Esophagus squamous epithelium (tissue), 5 donors: ENCODE data around the gene CYB561D1. TPM values are rescaled to one million over a fixed set of nuclear protein-coding genes. Genes with fewer than 3 reads are reported as not detected.
A peak's percentile ranks its signal among the peaks of the same experiment; 100 is the strongest.

Source experiments
- DNase-seq: peaks from one replicate; lab custom pipeline; 2025; lab: John Stamatoyannopoulos, UW
- H3K27ac ChIP-seq, 4 donors: fragments of 200-600 bp; sonication (generic); one replicate each; pipeline ENCODE4 v1.5.1; 2016 to 2019; ENCODE audit warnings: mild to moderate bottlenecking in 1 of 4
- H3K27me3 ChIP-seq, 4 donors: fragments of 200-600 bp; sonication (generic); 1 replicate in 3 of 4; 2 replicates in 1 of 4; pipeline versions ENCODE4 v1.5.1 to v1.6.0; 2017 to 2021; ENCODE audit warnings: antibody characterized with exemption in 1 of 4
- H3K36me3 ChIP-seq, 3 donors: fragments of 200-600 bp; sonication (generic); one replicate each; pipeline ENCODE4 v1.5.1; 2016 to 2019
- H3K4me1 ChIP-seq, 3 donors: fragments of 200-600 bp; sonication (generic); one replicate each; pipeline ENCODE4 v1.5.1; 2017 to 2019
- H3K4me3 ChIP-seq, 4 donors: fragments of 200-600 bp; sonication (generic); 1 replicate in 3 of 4; 2 replicates in 1 of 4; pipeline ENCODE4 v1.5.1; 2016 to 2019; ENCODE audit warnings: mild to moderate bottlenecking in 2 of 4, moderate library complexity in 1 of 4
- H3K9me3 ChIP-seq, 3 donors: fragments of 200-600 bp; sonication (generic); one replicate each; pipeline ENCODE4 v1.5.1; 2016 to 2019
- CTCF ChIP-seq, 6 experiments: fragments of 450-650 bp in 4 of 6; fragments of 200-600 bp in 2 of 6; sonication (generic) in 2 of 6; IDR thresholded peaks; one replicate each; pipeline ENCODE4 v1.5.1; 2016 to 2019; ENCODE audit warnings: antibody characterized with exemption in 6 of 6, mild to moderate bottlenecking in 4 of 6, moderate library complexity in 4 of 6
- POLR2A ChIP-seq, 4 donors: fragments of 450-650 bp; IDR thresholded peaks; one replicate each; pipeline ENCODE4 v1.6.1; 2017; ENCODE audit warnings: antibody characterized with exemption in 4 of 4, mild to moderate bottlenecking in 4 of 4, moderate library complexity in 3 of 4
- WGBS, 2 donors: methylation state at CpG; one replicate each; pipeline ENCODE4 v1.1.5; 2018; 5-methylcytosine and 5-hydroxymethylcytosine counted together
- intact Hi-C: fragments of 100-400 bp; cut with DNase I; formaldehyde crosslinking; loops from one replicate; pipeline ENCODE4 v1.15.0; 2022
- total RNA-seq, 4 donors: library from RNA; depleted of rRNA; stranded (reverse); fragments of >200 nt; gene quantifications; one replicate each; pipeline ENCODE4 v1.1.0, GENCODE V29; 2016
- donor health status: DM: yes; HTN: yes; CAD: no.

Gene CYB561D1
- total RNA-seq, 4 donors from 2014 or later = 3.1 to 12.7 (median 7.3) TPM

- H3K4me1 ChIP-seq = peaks cover 0 to 21% (median 5%) of the 10 kb centered on the region in 3 donors
- no peak for DNase-seq
- intact Hi-C loops = no loop called here
- H3K27ac ChIP-seq = peak overlapping the region in 2 of 4 donors; percentile 5 to 46
- H3K36me3 ChIP-seq = no peaks in the 10 kb centered on the region
- H3K4me3 ChIP-seq = no peak overlapping the region
- 51 to 67% methylated on average over 2 to 3 of the region's 4 CpGs for WGBS, 2 donors
- TF ChIP-seq POLR2A (IDR thresholded peaks at IDR 0.05) = no peak
- no peak for TF ChIP-seq CTCF (IDR thresholded peaks at IDR 0.05)
- no peaks in the 10 kb centered on the region for H3K27me3 ChIP-seq
- H3K9me3 ChIP-seq = no peaks in the 10 kb centered on the region
Measured at GRCh38 chr1:109535481-109535880, 41.6 kb downstream of the CYB561D1 start.

GRCh38 chr1:109535971-109536491 is 42.1 kb downstream of the CYB561D1 start:
- intact Hi-C loops = no loop called here

GRCh38 chr1:109537450-109538178 is 43.7 kb downstream of the CYB561D1 start:
- 74 to 85% methylated on average over 7 to 8 of the region's 9 CpGs for WGBS, 2 donors
- H3K4me1 ChIP-seq = peaks cover 0 to 13% (median 3%) of the 10 kb centered on the region in 3 donors
- no peaks in the 10 kb centered on the region for H3K9me3 ChIP-seq
- no peak overlapping the region for H3K27ac ChIP-seq
- intact Hi-C loops = no loop called here
- no peak overlapping the region for H3K4me3 ChIP-seq
- no peak for DNase-seq
- TF ChIP-seq POLR2A (IDR thresholded peaks at IDR 0.05) = no peak
- TF ChIP-seq CTCF (IDR thresholded peaks at IDR 0.05) = no peak
- H3K36me3 ChIP-seq = no peaks in the 10 kb centered on the region
- no peaks in the 10 kb centered on the region for H3K27me3 ChIP-seq

More at GRCh38 chr1:109535971-109536491, 42.1 kb downstream of the CYB561D1 start:
- Histone ChIP-seq H3K4me1 (peaks cover 0 to 21% (median 5%) of the 10 kb centered on the region in 3 donors), H3K36me3 (no peaks in the 10 kb centered on the region), H3K27me3 (no peaks in the 10 kb centered on the region), H3K27ac (peak overlapping the region in 2 of 4 donors; percentile 5 to 46), H3K4me3 (no peak overlapping the region), H3K9me3 (no peaks in the 10 kb centered on the region)
- WGBS, 2 donors = 63 to 82% methylated on average over 3 to 4 of the region's 5 CpGs
- DNase-seq = no peak
- no peak for TF ChIP-seq CTCF (IDR thresholded peaks at IDR 0.05)

- H3K9me3 ChIP-seq = no peaks in the 10 kb centered on the region
- intact Hi-C loops = no loop called here
- H3K4me1 ChIP-seq = peaks cover 0 to 8% (median 0%) of the 10 kb centered on the region in 3 donors
- no peaks in the 10 kb centered on the region for H3K27me3 ChIP-seq
- no peaks in the 10 kb centered on the region for H3K36me3 ChIP-seq
- H3K27ac ChIP-seq = no peak overlapping the region
- TF ChIP-seq CTCF (IDR thresholded peaks at IDR 0.05) = no peak
- no peak for TF ChIP-seq POLR2A (IDR thresholded peaks at IDR 0.05)
- H3K4me3 ChIP-seq = no peak overlapping the region
- WGBS, 2 donors = 83 to 88% methylated on average over 7 to 9 of the region's 9 CpGs
- no peak for DNase-seq
Measured at GRCh38 chr1:109538827-109539555, 45.1 kb downstream of the CYB561D1 start.

GRCh38 chr1:109539676-109540075 is 45.8 kb downstream of the CYB561D1 start, which contains the start of gene GPR61:
Gene GPR61 (plus strand): TSS chr1:109539872. CDS start chr1:109543023, 3,151 bp downstream.
- WGBS, 2 donors = 89% methylated on average over 1 of the region's 7 CpGs; no CpG with 5 or more reads in 1 of the 2 donors
- intact Hi-C loops = loop anchor here (5.0 to 10.0 kb wide), 2 partner anchors 98 to 445 kb away; partner anchors contain the start of gene AHCYL1
- no peak within 1 kb of the TSS for H3K27ac ChIP-seq
- no peaks in the 10 kb centered on the region for H3K27me3 ChIP-seq
- H3K36me3 ChIP-seq = no peaks in the 10 kb centered on the region
- H3K4me3 ChIP-seq = no peak within 1 kb of the TSS
- H3K9me3 ChIP-seq = no peaks in the 10 kb centered on the region
- peaks cover 0 to 8% (median 0%) of the 10 kb centered on the region in 3 donors for H3K4me1 ChIP-seq
- DNase-seq = no peak
- no peak for TF ChIP-seq CTCF (IDR thresholded peaks at IDR 0.05)
- TF ChIP-seq POLR2A (IDR thresholded peaks at IDR 0.05) = no peak
